SU-DHL-6 (cell line): Measurements from ENCODE around the gene XCL2.

Source experiments
- H2AFZ ChIP-seq: fragments of 200-600 bp; sonication (generic); 2 replicates; pipeline ENCODE4 v1.6.1; 2014; ENCODE audit warnings: low read depth, mild to moderate bottlenecking, moderate library complexity, mixed read lengths, antibody characterized with exemption, low read length; ENCODE audit not compliant: severe bottlenecking
- H3F3A ChIP-seq: fragments of 200-600 bp; shearing (Covaris generic); 2 replicates; pipeline ENCODE4 v1.6.0; 2016; ENCODE audit warnings: antibody characterized with exemption, mild to moderate bottlenecking; ENCODE audit not compliant: insufficient read depth
- H3K27ac ChIP-seq: fragments of 200-600 bp; sonication (generic); 2 replicates; pipeline ENCODE4 v1.5.1; 2016; ENCODE audit warnings: low read depth, mild to moderate bottlenecking, low read length, moderate library complexity, mixed read lengths
- H3K27me3 ChIP-seq: fragments of 200-600 bp; sonication (generic), shearing (Covaris generic); 2 replicates; pipeline ENCODE4 v1.6.0; 2014; ENCODE audit warnings: mild to moderate bottlenecking, low read length
- H3K36me3 ChIP-seq: fragments of 200-600 bp; sonication (generic); 2 replicates; pipeline ENCODE4 v1.6.1; 2014; ENCODE audit warnings: mild to moderate bottlenecking, low read length, mixed read lengths
- H3K4me2 ChIP-seq: fragments of 300-600, 200-600 bp; shearing (Covaris generic), sonication (generic); 2 replicates; pipeline ENCODE4 v1.6.0; 2014; ENCODE audit warnings: low read length, low read depth, mild to moderate bottlenecking; ENCODE audit not compliant: poor library complexity, severe bottlenecking
- H3K4me3 ChIP-seq: fragments of 200-600 bp; sonication (generic); 2 replicates; pipeline ENCODE4 v1.5.1; 2014; ENCODE audit warnings: antibody characterized with exemption, low read length, mild to moderate bottlenecking, mixed read lengths; ENCODE audit not compliant: insufficient read depth, poor library complexity, severe bottlenecking
- H3K79me2 ChIP-seq: fragments of 200-600 bp; sonication (generic); 2 replicates; pipeline ENCODE4 v1.6.1; 2014; ENCODE audit warnings: mild to moderate bottlenecking, low read length, moderate library complexity; ENCODE audit not compliant: insufficient read depth
- H3K9ac ChIP-seq: fragments of 200-600 bp; sonication (generic); 2 replicates; pipeline ENCODE4 v1.7.0; 2014; ENCODE audit warnings: mild to moderate bottlenecking, low read length
- H3K9me2 ChIP-seq: fragments of 200-600 bp; sonication (generic); replicated peaks from 2 replicates; pipeline ENCODE4 v1.6.1; 2014; ENCODE audit warnings: low read length; ENCODE audit not compliant: insufficient read depth
- H3K9me3 ChIP-seq: fragments of 200-600 bp; sonication (generic); 2 replicates; pipeline ENCODE4 v1.6.1; 2014; ENCODE audit warnings: low read length, mixed read lengths; ENCODE audit not compliant: insufficient read depth
- H4K20me1 ChIP-seq: fragments of 200-600 bp; sonication (generic); 2 replicates; pipeline ENCODE4 v1.6.1; 2014; ENCODE audit warnings: low read depth, mild to moderate bottlenecking, antibody characterized with exemption, low read length, moderate library complexity, mixed read lengths
- CTCF ChIP-seq: fragments of 200-600 bp; sonication (generic); IDR thresholded peaks from one replicate; pipeline ENCODE4 v1.5.1; 2017; ENCODE audit warnings: antibody characterized with exemption, mild to moderate bottlenecking, low read length, moderate library complexity; ENCODE audit not compliant: insufficient read depth, poor library complexity, severe bottlenecking
- EZH2phosphoT487 ChIP-seq: fragments of 200-600 bp; sonication (generic), shearing (Covaris generic); conservative IDR thresholded peaks from 2 replicates; pipeline ENCODE4 v1.6.1; 2018; ENCODE audit warnings: mild to moderate bottlenecking, antibody characterized with exemption, low read length, moderate library complexity, mixed read lengths

The XCL2 gene

GRCh38 chr1:168506204-168506819, 37.5 kb downstream of the XCL2 start:
- no peak overlapping the region for H3K27ac ChIP-seq
- H3F3A ChIP-seq = no peaks in the 10 kb centered on the region
- H3K27me3 ChIP-seq = no peaks in the 10 kb centered on the region
- H3K9me2 ChIP-seq = no peaks in the 10 kb centered on the region
- TF ChIP-seq CTCF (no peak), EZH2phosphoT487 (no peak)
- no peaks in the 10 kb centered on the region for H3K9me3 ChIP-seq
- no peaks in the 10 kb centered on the region for H3K36me3 ChIP-seq
- H2AFZ ChIP-seq = no peak overlapping the region
- no peak overlapping the region for H3K9ac ChIP-seq
- H3K4me3 ChIP-seq = no peak overlapping the region
- no peaks in the 10 kb centered on the region for H4K20me1 ChIP-seq
- no peak overlapping the region for H3K4me2 ChIP-seq
- no peaks in the 10 kb centered on the region for H3K79me2 ChIP-seq

- Histone ChIP-seq H3K27me3 (no peaks in the 10 kb centered on the region), H3K4me2 (no peak overlapping the region), H3K27ac (no peak overlapping the region), H3K9ac (no peak overlapping the region), H3K36me3 (no peaks in the 10 kb centered on the region), H3K9me2 (no peaks in the 10 kb centered on the region), H3F3A (no peaks in the 10 kb centered on the region), H4K20me1 (no peaks in the 10 kb centered on the region), H3K4me3 (no peak overlapping the region), H3K79me2 (no peaks in the 10 kb centered on the region), H2AFZ (no peak overlapping the region), H3K9me3 (no peaks in the 10 kb centered on the region)
- TF ChIP-seq EZH2phosphoT487 (no peak), CTCF (no peak)
These were observed 38.8 kb downstream of the XCL2 start for GRCh38 chr1:168505006-168505405.

GRCh38 chr1:168504064-168504837, 39.5 kb downstream of the XCL2 start:
- Histone ChIP-seq H3K79me2 (no peaks in the 10 kb centered on the region), H3F3A (no peaks in the 10 kb centered on the region), H2AFZ (no peak overlapping the region), H3K4me2 (no peak overlapping the region), H3K9ac (no peak overlapping the region), H3K27me3 (no peaks in the 10 kb centered on the region), H3K27ac (no peak overlapping the region), H3K36me3 (no peaks in the 10 kb centered on the region), H3K9me3 (no peaks in the 10 kb centered on the region), H3K4me3 (no peak overlapping the region), H4K20me1 (no peaks in the 10 kb centered on the region), H3K9me2 (no peaks in the 10 kb centered on the region)
- TF ChIP-seq CTCF = no peak
- no peak for TF ChIP-seq EZH2phosphoT487
